K562 (cell line): ENCODE measurements around the gene METAP2. TPM values are rescaled to one million over a fixed set of nuclear protein-coding genes. Genes with fewer than 3 reads are reported as not detected.

Source experiments
- ATAC-seq: fragments of 200-7000 bp; cut with Tn5 transposase; 3 replicates; pipeline ENCODE4 v1.9.1; 2020; ENCODE audit warnings: moderate library complexity
- BruUV-seq: library from RNA; stranded (reverse); fragments of 400-500 nt; replicated peaks from 2 replicates; lab custom pipeline; 2021; lab: Mats Ljungman, UMichigan
- CTCF ChIA-PET: fragments of 300-600 bp; formaldehyde crosslinking; extraction: SDS; loops from one replicate; lab custom pipeline; 2021; ENCODE audit warnings: low intra/inter-chr PET ratio; lab: Yijun Ruan, JAX
- POLR2A ChIA-PET: fragments of 300-600, 350-650 bp; sonication (Branson Sonifier 250); formaldehyde crosslinking; extraction: SDS; loops from one replicate; lab custom pipeline; 2021; ENCODE audit warnings: antibody characterized with exemption, inconsistent platforms; lab: Yijun Ruan, JAX
- DNase-seq, 4 experiments: peaks; one replicate each; pipeline versions ENCODE4 v3.0.0 to v3.0.0-alpha.2; 2011 to 2018; ENCODE audit warnings: low spot score in 3 of 4, mixed read lengths in 3 of 4; ENCODE audit errors: extremely low read depth in 1 of 4
- FAIRE-seq: peaks from 2 replicates; lab custom pipeline; 2011; peaks lifted over from hg19 to GRCh38; lab: Jason Lieb, UNC
- H2AFZ ChIP-seq: 2 replicates; pipeline ENCODE4 v1.6.0; 2011; ENCODE audit warnings: low read depth, low read length, control low read depth, inconsistent platforms
- H3K27ac ChIP-seq: fragments of 200-600 bp; 3 replicates; pipeline ENCODE4 v1.8.0; 2011; ENCODE audit warnings: low read depth, mild to moderate bottlenecking, control low read depth, inconsistent platforms, low read length, moderate library complexity, mixed read lengths; ENCODE audit errors: extremely low read depth
- H3K27me3 ChIP-seq, 2 experiments: fragments of 300-600 bp in 1 of 2; 2 replicates in 1 of 2; 3 replicates in 1 of 2; pipeline versions ENCODE4 v1.6.0 to v1.8.0; 2011; ENCODE audit warnings: inconsistent platforms in 2 of 2, low read length in 2 of 2, mild to moderate bottlenecking in 1 of 2, mixed read lengths in 1 of 2, moderate library complexity in 1 of 2; ENCODE audit not compliant: control insufficient read depth in 2 of 2, insufficient read depth in 2 of 2
- H3K36me3 ChIP-seq: fragments of 300-600 bp; 3 replicates; pipeline ENCODE4 v1.8.0; 2011; ENCODE audit warnings: mild to moderate bottlenecking, low read length, inconsistent platforms; ENCODE audit not compliant: control insufficient read depth, insufficient read depth
- H3K4me1 ChIP-seq, 2 experiments: fragments of 200-600 bp in 1 of 2; replicated peaks in 1 of 2; 2 replicates in 1 of 2; 3 replicates in 1 of 2; pipeline versions ENCODE4 v1.5.1 to v1.8.0; 2011; ENCODE audit warnings: inconsistent platforms in 2 of 2, low read length in 2 of 2, mild to moderate bottlenecking in 1 of 2, mixed read lengths in 1 of 2, moderate library complexity in 1 of 2; ENCODE audit not compliant: control insufficient read depth in 2 of 2, insufficient read depth in 2 of 2
- H3K4me2 ChIP-seq: 2 replicates; pipeline ENCODE4 v1.6.1; 2011; ENCODE audit warnings: low read length, control low read depth, inconsistent platforms, mixed read lengths; ENCODE audit not compliant: insufficient read depth
- H3K4me3 ChIP-seq: fragments of 200-600 bp; sonication (generic), shearing (Covaris generic); 2 replicates; pipeline ENCODE4 v1.5.1; 2016; ENCODE audit warnings: control low read depth, inconsistent platforms
- H3K79me2 ChIP-seq: fragments of 200-600 bp; 3 replicates; pipeline ENCODE4 v1.8.0; 2011; ENCODE audit warnings: low read length, inconsistent platforms; ENCODE audit not compliant: control insufficient read depth, insufficient read depth
- H3K9ac ChIP-seq, 2 experiments: 2 replicates each; pipeline versions ENCODE4 v1.6.0 to v1.6.1; 2011; ENCODE audit warnings: low read depth in 2 of 2, low read length in 2 of 2, control low read depth in 1 of 2, inconsistent platforms in 1 of 2, mild to moderate bottlenecking in 1 of 2, mixed read lengths in 1 of 2; ENCODE audit not compliant: insufficient read depth in 1 of 2
- H3K9me1 ChIP-seq: one replicate; pipeline ENCODE4 v1.6.0; 2011; ENCODE audit warnings: inconsistent platforms, mild to moderate bottlenecking, low read length, moderate library complexity; ENCODE audit not compliant: control insufficient read depth, insufficient read depth
- H3K9me3 ChIP-seq: replicated peaks from 2 replicates; pipeline ENCODE4 v1.5.1; 2011; ENCODE audit warnings: low read depth, low read length, inconsistent platforms; ENCODE audit not compliant: control insufficient read depth, insufficient read depth
- H4K20me1 ChIP-seq: replicated peaks from 2 replicates; pipeline ENCODE4 v1.6.1; 2011; ENCODE audit warnings: low read length, inconsistent platforms, mixed read lengths; ENCODE audit not compliant: control insufficient read depth, insufficient read depth
- MAFG ChIP-seq: fragments of 450-650 bp; conservative IDR thresholded peaks from 2 replicates; pipeline ENCODE4 v1.6.1; 2016; ENCODE audit warnings: missing genetic modification characterization, missing compliant biosample characterization
- NEUROD1 ChIP-seq: fragments of 150-350 bp; IDR thresholded peaks from 2 replicates; pipeline ENCODE4 v1.6.1; 2014; ENCODE audit warnings: borderline replicate concordance, low read length, low read depth; ENCODE audit not compliant: partially characterized antibody
- NR0B1 ChIP-seq: fragments of 450-650 bp; IDR thresholded peaks from one replicate; pipeline ENCODE4 v1.6.1; 2018; ENCODE audit warnings: mild to moderate bottlenecking, moderate library complexity; ENCODE audit not compliant: partially characterized antibody
- ZNF133 ChIP-seq: fragments of 250-450 bp; sonication (Bioruptor Pico); IDR thresholded peaks from 2 replicates; pipeline ENCODE4 v1.4.0; 2020; ENCODE audit warnings: mild to moderate bottlenecking
- ZNF224 ChIP-seq: sonication (generic); formaldehyde crosslinking; IDR thresholded peaks from 2 replicates; pipeline ENCODE4 v1.8.0; 2022; ENCODE audit warnings: mild to moderate bottlenecking, missing genetic modification reagents
- ZNF695 ChIP-seq: fragments of 450-650 bp; formaldehyde crosslinking; IDR thresholded peaks from 2 replicates; pipeline ENCODE4 v1.4.0; 2020; ENCODE audit warnings: mild to moderate bottlenecking, moderate library complexity
- in situ Hi-C: fragments of 300-500 bp; cut with MboI; formaldehyde crosslinking; loops from 4 replicates; pipeline ENCODE4 v1.15.0; 2018; ENCODE audit warnings: inconsistent platforms, mixed read lengths
- intact Hi-C: fragments of 100-400 bp; cut with micrococcal nuclease; formaldehyde crosslinking; loops from 2 replicates; pipeline ENCODE4 v1.14.2; 2022
- polyA plus RNA-seq, 8 experiments: library from polyadenylated mRNA; depleted of rRNA in 4 of 8; stranded (reverse) in 5 of 8; unstranded in 3 of 8; fragments of >200 nt; fragmentation: Nextera tagmentation in 2 of 8; fragmentation: Illumina TruSeq in 1 of 8; extraction: Ambion mirVana in 2 of 8; extraction: Trizol in 1 of 8; gene quantifications; 2 replicates each; pipeline versions ENCODE4 v1.2.1 to v1.2.3, GENCODE V29; 2011 to 2014; ENCODE audit warnings: inconsistent platforms in 1 of 8, missing spikeins in 1 of 8
- total RNA-seq, 7 experiments: library from RNA; depleted of rRNA in 6 of 7; stranded (reverse); fragments of >200 nt in 6 of 7; fragmentation: Illumina TruSeq in 2 of 7; extraction: Trizol in 2 of 7; gene quantifications; 2 replicates each; pipeline versions ENCODE4 v1.2.1 to v1.2.3, GENCODE V29; 2011 to 2021; ENCODE audit warnings: low replicate concordance in 1 of 7

The METAP2 gene
- total and polyA plus RNA-seq, 9 of the 15 experiments (the other 6 are each of a cell fraction or from before 2014, with no cell fraction given), result 75.5 to 205 (median 164) TPM

- POLR2A ChIA-PET, result interaction anchor here (0.8 kb wide), 1 partner anchor 150 kb away, joined by 4 read pairs; no protein-coding TSS in a partner anchor
- no TSS peak for BruUV-seq
- in situ Hi-C loops, result no loop called here
These were observed 43.3 kb downstream of the METAP2 start for GRCh38 chr12:95517246-95517645.

GRCh38 chr12:95518944-95519343 is 45.0 kb downstream of the METAP2 start:
- no peak for ATAC-seq
- no peak overlapping the region for H3K4me2 ChIP-seq
- H3K36me3 ChIP-seq, result peaks cover 15% of the 10 kb centered on the region
- H3K27ac ChIP-seq, result no peak overlapping the region
- TF ChIP-seq ZNF133 (no peak), ZNF695 (CRISPR knock-in tag) (no peak)
- TF ChIP-seq, all 486 proteins: peak for 0
- DNase-seq, result no peak
- Histone ChIP-seq H3K9me3 (no peaks in the 10 kb centered on the region), H4K20me1 (no peaks in the 10 kb centered on the region), H3K9me1 (no peaks in the 10 kb centered on the region), H3K27me3 (no peaks in the 10 kb centered on the region), H3K4me1 (peaks cover 17 to 20% of the 10 kb centered on the region in 2 experiments; a peak in 4 of 5 replicates), H3K79me2 (no peaks in the 10 kb centered on the region), H2AFZ (no peak overlapping the region), H3K9ac (no peak overlapping the region), H3K4me3 (no peak overlapping the region)
- no peak for FAIRE-seq
- no TSS peak for BruUV-seq
- CTCF ChIA-PET, result no interaction called here
- in situ Hi-C loops, result no loop called here
- POLR2A ChIA-PET, result no interaction called here
- intact Hi-C loops, result no loop called here

More at GRCh38 chr12:95517246-95517645, 43.3 kb downstream of the METAP2 start:
- H4K20me1 ChIP-seq, result no peaks in the 10 kb centered on the region
- peaks cover 32% of the 10 kb centered on the region for H3K36me3 ChIP-seq
- H3K79me2 ChIP-seq, result no peaks in the 10 kb centered on the region
- H3K4me1 ChIP-seq, result peaks cover 17 to 20% of the 10 kb centered on the region in 2 experiments; a peak in 4 of 5 replicates
- FAIRE-seq (no peak), DNase-seq (no peak), ATAC-seq (no peak)
- no peak overlapping the region for H3K9ac ChIP-seq
- no peaks in the 10 kb centered on the region for H3K9me1 ChIP-seq
- no peak overlapping the region for H2AFZ ChIP-seq
- H3K4me3 ChIP-seq, result no peak overlapping the region
- TF ChIP-seq MAFG (tag) (no peak), ZNF224 (CRISPR knock-in tag) (no peak), NEUROD1 (no peak), NR0B1 (no peak)
- H3K27ac ChIP-seq, result no peak overlapping the region; the same call in 1 of the 3 replicates
- no peaks in the 10 kb centered on the region for H3K27me3 ChIP-seq
- H3K4me2 ChIP-seq, result no peak overlapping the region
- intact Hi-C loops, result no loop called here
- no peaks in the 10 kb centered on the region for H3K9me3 ChIP-seq
- CTCF ChIA-PET, result no interaction called here
